Mesenchymal stem cell (in vitro differentiated cells and primary cell): ENCODE results near the gene COL15A1.

ENCODE experiments used
- DNase-seq: peaks from one replicate; pipeline ENCODE4 v3.0.0-alpha.2; 2013
- H2AFZ ChIP-seq: one replicate; pipeline ENCODE4 v1.6.1; 2013; ENCODE audit warnings: low read depth, mild to moderate bottlenecking, control low read depth, inconsistent platforms, low read length, moderate library complexity
- H2AK5ac ChIP-seq: 2 replicates; pipeline ENCODE4 v1.6.1; 2013; ENCODE audit warnings: low read length, moderate library complexity, mild to moderate bottlenecking, inconsistent platforms; ENCODE audit not compliant: severe bottlenecking
- H2BK120ac ChIP-seq: one replicate; pipeline ENCODE4 v1.6.1; 2013; ENCODE audit warnings: low read depth, mild to moderate bottlenecking, inconsistent platforms, low read length, moderate library complexity
- H2BK12ac ChIP-seq, 2 experiments: one replicate each; pipeline ENCODE4 v1.6.1; 2013; ENCODE audit warnings: inconsistent platforms in 2 of 2, low read length in 2 of 2, mild to moderate bottlenecking in 2 of 2, moderate library complexity in 2 of 2, control low read depth in 1 of 2
- H2BK15ac ChIP-seq: one replicate; pipeline ENCODE4 v1.6.1; 2013; ENCODE audit warnings: mild to moderate bottlenecking, low read depth, inconsistent platforms; ENCODE audit not compliant: poor library complexity, severe bottlenecking
- H2BK5ac ChIP-seq: 2 replicates; pipeline ENCODE4 v1.6.1; 2013; ENCODE audit warnings: low read depth, mild to moderate bottlenecking, low read length, control low read depth, inconsistent platforms; ENCODE audit not compliant: poor library complexity, severe bottlenecking
- H3K14ac ChIP-seq, 2 experiments: one replicate each; pipeline ENCODE4 v1.6.1; 2013; ENCODE audit warnings: inconsistent platforms in 2 of 2, low read length in 2 of 2, control low read depth in 1 of 2, mild to moderate bottlenecking in 1 of 2, moderate library complexity in 1 of 2
- H3K18ac ChIP-seq, 2 experiments: one replicate each; pipeline ENCODE4 v1.6.1; 2013; ENCODE audit warnings: inconsistent platforms in 2 of 2, low read length in 2 of 2, control low read depth in 1 of 2, low read depth in 1 of 2, mild to moderate bottlenecking in 1 of 2
- H3K23ac ChIP-seq, 2 experiments: one replicate each; pipeline ENCODE4 v1.6.1; 2013; ENCODE audit warnings: inconsistent platforms in 2 of 2, low read length in 2 of 2, mild to moderate bottlenecking in 2 of 2, moderate library complexity in 2 of 2, control low read depth in 1 of 2
- H3K27ac ChIP-seq: 2 replicates; pipeline ENCODE4 v1.5.1; 2013; ENCODE audit warnings: mild to moderate bottlenecking, moderate library complexity, low read length, control low read depth, inconsistent platforms; ENCODE audit not compliant: poor library complexity, severe bottlenecking
- H3K27me3 ChIP-seq, 2 experiments: 2 replicates each; pipeline versions ENCODE4 v1.6.1 to v1.7.0; 2013; ENCODE audit warnings: low read length in 2 of 2, mild to moderate bottlenecking in 2 of 2, moderate library complexity in 2 of 2, control low read depth in 1 of 2, inconsistent platforms in 1 of 2; ENCODE audit not compliant: control insufficient read depth in 1 of 2, insufficient read depth in 1 of 2
- H3K36me3 ChIP-seq, 2 experiments: 2 replicates each; pipeline versions ENCODE4 v1.6.1 to v1.7.0; 2013; ENCODE audit warnings: low read length in 2 of 2, control low read depth in 1 of 2, inconsistent platforms in 1 of 2, low read depth in 1 of 2, mild to moderate bottlenecking in 1 of 2; ENCODE audit not compliant: insufficient read depth in 2 of 2, control insufficient read depth in 1 of 2
- H3K4ac ChIP-seq, 2 experiments: one replicate each; pipeline ENCODE4 v1.6.1; 2013; ENCODE audit warnings: inconsistent platforms in 2 of 2, low read length in 2 of 2, mild to moderate bottlenecking in 2 of 2, moderate library complexity in 2 of 2, control low read depth in 1 of 2, low read depth in 1 of 2
- H3K4me1 ChIP-seq: 2 replicates; pipeline ENCODE4 v1.6.1; 2013; ENCODE audit warnings: low read depth, low read length, control low read depth; ENCODE audit not compliant: control insufficient read depth, insufficient read depth
- H3K4me2 ChIP-seq: 2 replicates; pipeline ENCODE4 v1.6.1; 2013; ENCODE audit warnings: low read length, mild to moderate bottlenecking, inconsistent platforms; ENCODE audit not compliant: poor library complexity, severe bottlenecking
- H3K4me3 ChIP-seq, 2 experiments: 2 replicates each; pipeline versions ENCODE4 v1.5.1 to v1.7.0; 2013; ENCODE audit warnings: low read length in 2 of 2, mild to moderate bottlenecking in 2 of 2, control low read depth in 1 of 2, low read depth in 1 of 2; ENCODE audit not compliant: insufficient read depth in 1 of 2
- H3K79me1 ChIP-seq: replicated peaks from 2 replicates; pipeline ENCODE4 v1.6.1; 2013; ENCODE audit warnings: mild to moderate bottlenecking, control low read depth, low read length, inconsistent platforms; ENCODE audit not compliant: poor library complexity, severe bottlenecking
- H3K9ac ChIP-seq: 2 replicates; pipeline ENCODE4 v1.7.0; 2013; ENCODE audit warnings: mild to moderate bottlenecking, low read length, moderate library complexity
- H3K9me3 ChIP-seq: 2 replicates; pipeline ENCODE4 v1.7.0; 2013; ENCODE audit warnings: mild to moderate bottlenecking, low read length; ENCODE audit not compliant: control insufficient read depth
- H4K8ac ChIP-seq: one replicate; pipeline ENCODE4 v1.6.1; 2013; ENCODE audit warnings: inconsistent platforms, mild to moderate bottlenecking, low read length, moderate library complexity
- H4K91ac ChIP-seq: one replicate; pipeline ENCODE4 v1.6.1; 2013; ENCODE audit warnings: mild to moderate bottlenecking, low read length, inconsistent platforms
- WGBS: methylation state at CpG from one replicate; pipeline ENCODE4 v1.1.7; 2013; ENCODE audit warnings: mixed read lengths; 5-methylcytosine and 5-hydroxymethylcytosine counted together

The COL15A1 gene

DNA sequence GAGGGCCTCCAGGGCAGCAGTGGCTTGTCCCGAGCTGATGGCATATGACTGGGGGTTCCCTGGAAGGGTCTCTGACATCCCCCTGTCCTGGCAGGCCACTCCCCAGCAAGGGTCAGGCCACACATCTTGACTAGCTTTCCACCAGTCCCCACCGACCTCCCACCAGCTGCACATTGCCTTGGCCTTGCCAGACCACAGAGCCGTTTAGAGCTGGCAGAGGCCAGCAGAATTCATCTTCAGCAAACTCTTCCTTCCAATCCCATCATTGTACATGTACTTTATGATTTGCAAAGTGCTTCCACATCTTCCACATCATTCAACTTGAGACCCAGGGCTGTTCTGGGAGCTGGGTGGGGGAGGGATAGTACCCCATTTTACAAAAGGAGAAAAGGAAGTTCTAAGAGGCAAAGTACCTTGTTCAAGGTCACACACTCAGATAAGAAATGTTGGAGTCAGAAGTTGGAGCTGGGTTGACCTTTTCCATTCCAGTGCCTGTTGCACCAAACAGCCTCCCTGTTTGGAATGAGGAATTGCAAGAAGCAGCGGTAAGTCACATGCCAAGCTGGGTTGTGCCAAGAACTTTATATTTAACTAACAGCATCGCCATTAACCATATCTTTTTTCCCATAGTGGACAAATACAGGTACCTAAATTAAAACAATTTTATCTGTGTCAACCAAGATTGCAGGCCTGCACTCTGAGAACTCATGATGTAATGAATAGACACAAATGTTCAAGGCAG lies 25.8 kb upstream of the COL15A1 start:
- DNase-seq: no peak
- no peak overlapping the region for H3K4me2 ChIP-seq
- no peak overlapping the region for H3K9ac ChIP-seq
- peaks cover 3% of the 10 kb centered on the region for H3K4me1 ChIP-seq
- no peaks in the 10 kb centered on the region for H3K79me1 ChIP-seq
- H4K91ac ChIP-seq: peak overlapping the region; percentile 6
- WGBS: 88% methylated on average over 5 of the region's 5 CpGs
- H3K27ac ChIP-seq: no peak overlapping the region
- H2BK5ac ChIP-seq: no peak overlapping the region
- no peak overlapping the region for H3K18ac ChIP-seq
- no peaks in the 10 kb centered on the region for H3K36me3 ChIP-seq
- H2AK5ac ChIP-seq: no peak overlapping the region
- H2BK15ac ChIP-seq: no peak overlapping the region
- H4K8ac ChIP-seq: peak overlapping the region; percentile 7
- no peaks in the 10 kb centered on the region for H3K27me3 ChIP-seq
- H3K9me3 ChIP-seq: no peaks in the 10 kb centered on the region
- no peak overlapping the region for H2BK120ac ChIP-seq
- no peak overlapping the region for H3K4ac ChIP-seq
- H3K4me3 ChIP-seq: no peak overlapping the region
- H2AFZ ChIP-seq: no peak overlapping the region
- no peak overlapping the region for H2BK12ac ChIP-seq
- H3K14ac ChIP-seq: no peak overlapping the region
- H3K23ac ChIP-seq: no peak overlapping the region

DNA sequence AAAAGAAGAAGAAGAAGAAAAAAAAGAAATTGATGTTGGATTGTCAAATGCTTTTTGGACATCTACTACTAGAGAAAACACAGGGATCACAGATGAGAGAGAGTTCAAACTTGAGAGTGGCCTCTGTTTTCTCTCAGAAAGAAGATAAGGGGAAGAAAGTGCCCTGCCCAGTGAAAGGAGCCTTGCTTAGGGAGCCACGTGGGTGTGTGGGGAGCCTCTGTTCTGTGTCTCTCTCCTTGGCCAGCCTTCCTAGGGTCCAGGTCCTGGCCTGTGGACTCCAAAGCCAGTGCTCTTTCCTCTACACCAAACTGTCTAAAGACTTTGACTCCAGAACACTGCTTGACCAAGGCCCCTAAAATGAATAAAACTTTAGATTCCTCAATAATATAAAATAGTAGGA lies 22.0 kb upstream of the COL15A1 start:
- H3K9me3 ChIP-seq: no peaks in the 10 kb centered on the region
- H3K27ac ChIP-seq: no peak overlapping the region
- no peak overlapping the region for H3K4me2 ChIP-seq
- H2BK5ac ChIP-seq: no peak overlapping the region
- no peak overlapping the region for H2AK5ac ChIP-seq
- DNase-seq: no peak
- H3K79me1 ChIP-seq: no peaks in the 10 kb centered on the region
- WGBS: no CpG with 5 or more reads among the region's 1 CpG
- no peak overlapping the region for H3K4ac ChIP-seq
- no peaks in the 10 kb centered on the region for H3K36me3 ChIP-seq
- H3K4me1 ChIP-seq: peaks cover 7% of the 10 kb centered on the region
- no peak overlapping the region for H2BK15ac ChIP-seq
- H3K18ac ChIP-seq: no peak overlapping the region
- H3K27me3 ChIP-seq: peaks cover 0 to 13% of the 10 kb centered on the region in 2 experiments
- H3K9ac ChIP-seq: no peak overlapping the region
- H3K14ac ChIP-seq: no peak overlapping the region
- H2BK120ac ChIP-seq: no peak overlapping the region
- H2AFZ ChIP-seq: no peak overlapping the region
- H4K8ac ChIP-seq: no peak overlapping the region
- no peak overlapping the region for H3K23ac ChIP-seq
- H3K4me3 ChIP-seq: no peak overlapping the region
- H4K91ac ChIP-seq: no peak overlapping the region
- H2BK12ac ChIP-seq: no peak overlapping the region

DNA sequence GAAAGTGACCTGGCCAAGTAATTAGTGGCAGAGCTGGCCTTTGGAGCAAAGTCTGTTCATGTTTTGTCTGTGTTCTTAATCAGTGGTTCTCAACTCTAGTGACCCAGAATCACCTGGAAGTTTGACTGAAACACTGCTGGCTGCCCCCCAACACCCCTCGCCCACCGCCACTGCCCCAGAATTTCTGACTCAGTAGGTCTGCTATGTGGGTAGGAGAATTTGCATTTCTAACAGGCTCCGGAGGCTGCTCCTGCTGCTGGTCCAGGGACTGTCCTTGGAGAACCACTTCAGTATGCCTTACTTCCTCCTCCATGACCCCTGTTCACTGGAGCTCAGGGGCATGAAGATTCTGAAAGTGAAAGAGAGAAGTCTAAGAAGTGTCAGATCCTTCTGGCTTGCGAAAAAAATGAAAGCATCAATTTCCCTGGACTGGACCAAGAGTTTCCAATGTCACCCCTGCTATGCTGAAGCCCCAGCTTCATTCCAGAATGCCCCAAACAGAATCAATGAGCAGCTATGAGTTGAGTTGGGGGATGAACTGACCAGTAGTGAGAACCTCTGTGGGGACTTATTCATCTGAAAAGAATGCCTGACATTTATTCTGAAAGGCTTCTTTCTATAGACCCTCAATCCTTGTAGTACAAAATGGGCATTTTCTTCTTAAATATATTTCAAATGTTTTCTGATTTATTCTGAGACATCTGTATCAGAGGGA lies 20.8 kb upstream of the COL15A1 start:
- no peak overlapping the region for H3K4me3 ChIP-seq
- peaks cover 0 to 13% of the 10 kb centered on the region in 2 experiments for H3K27me3 ChIP-seq

DNA sequence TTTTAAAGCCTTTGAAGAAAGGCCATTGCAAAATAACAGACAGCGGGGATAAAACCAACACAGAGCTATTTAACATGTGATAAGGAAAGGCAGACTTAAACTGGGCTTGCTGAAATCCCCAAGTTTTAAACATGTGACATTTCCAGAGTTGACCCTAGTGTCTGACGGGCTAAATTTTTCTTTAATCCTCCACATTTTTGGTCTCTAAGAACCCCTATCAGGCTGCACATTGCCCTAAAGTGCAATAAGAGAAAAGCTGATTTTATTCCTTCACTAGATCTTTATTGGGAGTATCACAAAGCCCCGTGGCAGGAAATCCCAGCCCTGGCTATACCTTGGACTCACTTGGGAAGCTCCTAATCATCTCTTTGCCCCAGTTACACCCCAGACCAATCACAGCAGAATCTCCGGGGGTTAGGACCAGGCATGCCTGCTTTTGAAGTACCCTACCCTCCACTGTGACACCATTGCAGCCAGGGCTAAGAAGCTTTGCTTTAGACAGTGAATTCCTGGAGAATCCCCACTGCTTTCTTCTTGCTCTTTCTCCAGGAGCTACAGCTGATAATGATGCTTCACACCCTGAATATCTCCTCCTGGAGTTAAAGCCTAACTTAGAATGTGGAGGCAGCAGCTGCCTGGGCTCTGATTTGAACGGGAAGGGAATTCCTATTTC lies 20.1 kb upstream of the COL15A1 start:
- H3K4me3 ChIP-seq: no peak overlapping the region
- H4K91ac ChIP-seq: no peak overlapping the region
- DNase-seq: no peak
- no peak overlapping the region for H3K23ac ChIP-seq
- H2BK120ac ChIP-seq: no peak overlapping the region
- no peak overlapping the region for H3K9ac ChIP-seq
- no peak overlapping the region for H4K8ac ChIP-seq
- peak overlapping the region in 1 of 2 experiments; percentile 74 for H3K18ac ChIP-seq
- H2BK15ac ChIP-seq: peak overlapping the region; percentile 39
- peaks cover 7% of the 10 kb centered on the region for H3K4me1 ChIP-seq
- H3K36me3 ChIP-seq: no peaks in the 10 kb centered on the region
- no peak overlapping the region for H3K14ac ChIP-seq
- peak overlapping the region in 1 of 2 experiments; percentile 59 for H2BK12ac ChIP-seq
- peak overlapping the region in 1 of 2 experiments; percentile 15 for H3K4ac ChIP-seq
- H2AFZ ChIP-seq: no peak overlapping the region
- H3K27me3 ChIP-seq: peaks cover 0 to 13% of the 10 kb centered on the region in 2 experiments
- no peak overlapping the region for H3K27ac ChIP-seq
- 59% methylated on average over 4 of the region's 5 CpGs for WGBS
- H2AK5ac ChIP-seq: no peak overlapping the region
- no peaks in the 10 kb centered on the region for H3K9me3 ChIP-seq
- H3K4me2 ChIP-seq: no peak overlapping the region
- no peaks in the 10 kb centered on the region for H3K79me1 ChIP-seq
- H2BK5ac ChIP-seq: no peak overlapping the region

More for the DNA sequence above, 20.8 kb upstream of the COL15A1 start:
- Histone ChIP-seq H2AK5ac (no peak overlapping the region), H3K9ac (no peak overlapping the region), H3K18ac (no peak overlapping the region), H4K8ac (peak overlapping the region; percentile 9), H2BK120ac (no peak overlapping the region), H3K79me1 (no peaks in the 10 kb centered on the region), H3K9me3 (no peaks in the 10 kb centered on the region), H3K36me3 (no peaks in the 10 kb centered on the region), H3K4ac (no peak overlapping the region), H2BK15ac (no peak overlapping the region), H2BK12ac (peak overlapping the region in 1 of 2 experiments; percentile 38), H2BK5ac (no peak overlapping the region), H3K23ac (no peak overlapping the region), H3K27ac (no peak overlapping the region), H3K4me1 (peaks cover 7% of the 10 kb centered on the region), H2AFZ (no peak overlapping the region), H3K4me2 (no peak overlapping the region), H4K91ac (no peak overlapping the region), H3K14ac (no peak overlapping the region)
- peak; percentile 63 for DNase-seq
- WGBS: 77% methylated on average over 3 of the region's 4 CpGs
